ENCODE results near the gene CPSF7. TPM values are rescaled to one million over a fixed set of nuclear protein-coding genes. Genes with fewer than 3 reads are reported as not detected.
"Not testable (repeated sequence)": the region's sequence is repeated elsewhere in the genome, so short reads cannot be mapped to it uniquely, and the experiment has no call there.

The CPSF7 gene
- total and polyA plus RNA-seq, 2 donors: 25.4 to 76.3 TPM

GRCh38 chr11:61472868-61473267, 43.1 kb upstream of the CPSF7 start:
- 96% methylated on average over 5 of the region's 5 CpGs for WGBS
- H3K4me3 ChIP-seq (ENCODE audit: low read length in 2 of 2): no peak overlapping the region
- peak overlapping the region in 1 of 2 donors; percentile 18 for H3K27ac ChIP-seq (ENCODE audit: low read depth in 1 of 2, low read length in 1 of 2)
- H3K36me3 ChIP-seq (ENCODE audit: control insufficient read depth in 2 of 2, insufficient read depth in 2 of 2, low read length in 1 of 2): peaks cover 12 to 15% of the 10 kb centered on the region in 2 donors
- H3K27me3 ChIP-seq (ENCODE audit: control insufficient read depth in 2 of 2, insufficient read depth in 1 of 2, low read length in 1 of 2): peaks cover 0 to 2% of the 10 kb centered on the region in 2 donors
- peaks cover 0 to 3% of the 10 kb centered on the region in 2 donors for H3K4me1 ChIP-seq (ENCODE audit: control insufficient read depth in 2 of 2, insufficient read depth in 2 of 2, low read length in 2 of 2)
- no peaks in the 10 kb centered on the region for H3K9me3 ChIP-seq (ENCODE audit: control insufficient read depth in 2 of 2, insufficient read depth in 1 of 2, low read length in 1 of 2)
- DNase-seq (ENCODE audit: low read depth in 6 of 9, low spot score in 9 of 9): no peak

GRCh38 chr11:61472282-61472681, 42.5 kb upstream of the CPSF7 start:
- Histone ChIP-seq H3K4me3 (ENCODE audit: low read length in 2 of 2) (no peak overlapping the region), H3K9me3 (ENCODE audit: control insufficient read depth in 2 of 2, insufficient read depth in 1 of 2, low read length in 1 of 2) (no peaks in the 10 kb centered on the region), H3K4me1 (ENCODE audit: control insufficient read depth in 2 of 2, insufficient read depth in 2 of 2, low read length in 2 of 2) (peaks cover 0 to 3% of the 10 kb centered on the region in 2 donors), H3K27ac (ENCODE audit: low read depth in 1 of 2, low read length in 1 of 2) (peak overlapping the region in 1 of 2 donors; percentile 34), H3K36me3 (ENCODE audit: control insufficient read depth in 2 of 2, insufficient read depth in 2 of 2, low read length in 1 of 2) (peaks cover 12 to 15% of the 10 kb centered on the region in 2 donors), H3K27me3 (ENCODE audit: control insufficient read depth in 2 of 2, insufficient read depth in 1 of 2, low read length in 1 of 2) (no peaks in the 10 kb centered on the region)
- no peak for DNase-seq (ENCODE audit: low read depth in 6 of 9, low spot score in 9 of 9)
- 93% methylated on average over 5 of the region's 5 CpGs for WGBS

GRCh38 chr11:61468002-61468401, 38.2 kb upstream of the CPSF7 start:
- WGBS: 96% methylated on average over 7 of the region's 7 CpGs
- no peak for DNase-seq (ENCODE audit: low read depth in 6 of 9, low spot score in 9 of 9)
- Histone ChIP-seq H3K27ac (ENCODE audit: low read depth in 1 of 2, low read length in 1 of 2) (no peak overlapping the region), H3K9me3 (ENCODE audit: control insufficient read depth in 2 of 2, insufficient read depth in 1 of 2, low read length in 1 of 2) (no peaks in the 10 kb centered on the region), H3K27me3 (ENCODE audit: control insufficient read depth in 2 of 2, insufficient read depth in 1 of 2, low read length in 1 of 2) (no peaks in the 10 kb centered on the region), H3K4me1 (ENCODE audit: control insufficient read depth in 2 of 2, insufficient read depth in 2 of 2, low read length in 2 of 2) (peaks cover 0 to 3% of the 10 kb centered on the region in 2 donors), H3K36me3 (ENCODE audit: control insufficient read depth in 2 of 2, insufficient read depth in 2 of 2, low read length in 1 of 2) (peaks cover 9 to 10% of the 10 kb centered on the region in 2 donors), H3K4me3 (ENCODE audit: low read length in 2 of 2) (no peak overlapping the region)

- WGBS: 95% methylated on average over 6 of the region's 6 CpGs
- DNase-seq (ENCODE audit: low read depth in 6 of 9, low spot score in 9 of 9); H3K27ac ChIP-seq (ENCODE audit: low read depth in 1 of 2, low read length in 1 of 2); H3K27me3 ChIP-seq (ENCODE audit: control insufficient read depth in 2 of 2, insufficient read depth in 1 of 2, low read length in 1 of 2); H3K9me3 ChIP-seq (ENCODE audit: control insufficient read depth in 2 of 2, insufficient read depth in 1 of 2, low read length in 1 of 2); H3K4me1 ChIP-seq (ENCODE audit: control insufficient read depth in 2 of 2, insufficient read depth in 2 of 2, low read length in 2 of 2); H3K4me3 ChIP-seq (ENCODE audit: low read length in 2 of 2): not testable (repeated sequence)
- H3K36me3 ChIP-seq (ENCODE audit: control insufficient read depth in 2 of 2, insufficient read depth in 2 of 2, low read length in 1 of 2): peaks cover 6 to 10% of the 10 kb centered on the region in 2 donors
Observed at GRCh38 chr11:61467602-61468001, 37.8 kb upstream of the CPSF7 start.

- Histone ChIP-seq H3K36me3 (ENCODE audit: control insufficient read depth in 2 of 2, insufficient read depth in 2 of 2, low read length in 1 of 2) (peaks cover 3% of the 10 kb centered on the region in 2 donors), H3K27ac (ENCODE audit: low read depth in 1 of 2, low read length in 1 of 2) (no peak overlapping the region), H3K4me1 (ENCODE audit: control insufficient read depth in 2 of 2, insufficient read depth in 2 of 2, low read length in 2 of 2) (no peaks in the 10 kb centered on the region), H3K27me3 (ENCODE audit: control insufficient read depth in 2 of 2, insufficient read depth in 1 of 2, low read length in 1 of 2) (no peaks in the 10 kb centered on the region), H3K9me3 (ENCODE audit: control insufficient read depth in 2 of 2, insufficient read depth in 1 of 2, low read length in 1 of 2) (no peaks in the 10 kb centered on the region), H3K4me3 (ENCODE audit: low read length in 2 of 2) (no peak overlapping the region)
- WGBS: 96% methylated on average over 5 of the region's 5 CpGs
- no peak for DNase-seq (ENCODE audit: low read depth in 6 of 9, low spot score in 9 of 9)
Observed at GRCh38 chr11:61460986-61461385, 31.2 kb upstream of the CPSF7 start.

GRCh38 chr11:61460474-61460881, 30.7 kb upstream of the CPSF7 start:
- no peak overlapping the region for H3K27ac ChIP-seq (ENCODE audit: low read depth in 1 of 2, low read length in 1 of 2)
- DNase-seq (ENCODE audit: low read depth in 6 of 9, low spot score in 9 of 9): no peak

GRCh38 chr11:61454520-61454919, 24.7 kb upstream of the CPSF7 start:
- Histone ChIP-seq H3K9me3 (ENCODE audit: control insufficient read depth in 2 of 2, insufficient read depth in 1 of 2, low read length in 1 of 2) (no peaks in the 10 kb centered on the region), H3K27me3 (ENCODE audit: control insufficient read depth in 2 of 2, insufficient read depth in 1 of 2, low read length in 1 of 2) (no peaks in the 10 kb centered on the region), H3K4me1 (ENCODE audit: control insufficient read depth in 2 of 2, insufficient read depth in 2 of 2, low read length in 2 of 2) (no peaks in the 10 kb centered on the region), H3K27ac (ENCODE audit: low read depth in 1 of 2, low read length in 1 of 2) (no peak overlapping the region), H3K36me3 (ENCODE audit: control insufficient read depth in 2 of 2, insufficient read depth in 2 of 2, low read length in 1 of 2) (peaks cover 33 to 43% of the 10 kb centered on the region in 2 donors), H3K4me3 (ENCODE audit: low read length in 2 of 2) (no peak overlapping the region)
- 97% methylated on average over 7 of the region's 7 CpGs for WGBS
- no peak for DNase-seq (ENCODE audit: low read depth in 6 of 9, low spot score in 9 of 9)

More at GRCh38 chr11:61460474-61460881, 30.7 kb upstream of the CPSF7 start:
- 98% methylated on average over 3 of the region's 3 CpGs for WGBS
- peaks cover 6 to 8% of the 10 kb centered on the region in 2 donors for H3K36me3 ChIP-seq (ENCODE audit: control insufficient read depth in 2 of 2, insufficient read depth in 2 of 2, low read length in 1 of 2)
- no peak overlapping the region for H3K4me3 ChIP-seq (ENCODE audit: low read length in 2 of 2)
- H3K9me3 ChIP-seq (ENCODE audit: control insufficient read depth in 2 of 2, insufficient read depth in 1 of 2, low read length in 1 of 2): no peaks in the 10 kb centered on the region
- no peaks in the 10 kb centered on the region for H3K4me1 ChIP-seq (ENCODE audit: control insufficient read depth in 2 of 2, insufficient read depth in 2 of 2, low read length in 2 of 2)
- no peaks in the 10 kb centered on the region for H3K27me3 ChIP-seq (ENCODE audit: control insufficient read depth in 2 of 2, insufficient read depth in 1 of 2, low read length in 1 of 2)

GRCh38 chr11:61453695-61454094, 23.9 kb upstream of the CPSF7 start:
- H3K36me3 ChIP-seq (ENCODE audit: control insufficient read depth in 2 of 2, insufficient read depth in 2 of 2, low read length in 1 of 2): peaks cover 39 to 44% of the 10 kb centered on the region in 2 donors
- no peak for DNase-seq (ENCODE audit: low read depth in 6 of 9, low spot score in 9 of 9)
- no peaks in the 10 kb centered on the region for H3K4me1 ChIP-seq (ENCODE audit: control insufficient read depth in 2 of 2, insufficient read depth in 2 of 2, low read length in 2 of 2)
- no peak overlapping the region for H3K27ac ChIP-seq (ENCODE audit: low read depth in 1 of 2, low read length in 1 of 2)
- H3K9me3 ChIP-seq (ENCODE audit: control insufficient read depth in 2 of 2, insufficient read depth in 1 of 2, low read length in 1 of 2): no peaks in the 10 kb centered on the region
- no peak overlapping the region for H3K4me3 ChIP-seq (ENCODE audit: low read length in 2 of 2)
- whole genome bisulfite sequencing: 91% methylated on average over 3 of the region's 3 CpGs
- H3K27me3 ChIP-seq (ENCODE audit: control insufficient read depth in 2 of 2, insufficient read depth in 1 of 2, low read length in 1 of 2): no peaks in the 10 kb centered on the region

- peaks cover 47 to 53% of the 10 kb centered on the region in 2 donors for H3K36me3 ChIP-seq (ENCODE audit: control insufficient read depth in 2 of 2, insufficient read depth in 2 of 2, low read length in 1 of 2)
- H3K4me3 ChIP-seq (ENCODE audit: low read length in 2 of 2): no peak overlapping the region
- no peaks in the 10 kb centered on the region for H3K27me3 ChIP-seq (ENCODE audit: control insufficient read depth in 2 of 2, insufficient read depth in 1 of 2, low read length in 1 of 2)
- 98% methylated on average over 2 of the region's 2 CpGs for WGBS
- no peak for DNase-seq (ENCODE audit: low read depth in 6 of 9, low spot score in 9 of 9)
- no peaks in the 10 kb centered on the region for H3K9me3 ChIP-seq (ENCODE audit: control insufficient read depth in 2 of 2, insufficient read depth in 1 of 2, low read length in 1 of 2)
- no peaks in the 10 kb centered on the region for H3K4me1 ChIP-seq (ENCODE audit: control insufficient read depth in 2 of 2, insufficient read depth in 2 of 2, low read length in 2 of 2)
- H3K27ac ChIP-seq (ENCODE audit: low read depth in 1 of 2, low read length in 1 of 2): no peak overlapping the region
Observed at GRCh38 chr11:61452825-61453224, 23.1 kb upstream of the CPSF7 start.

- Histone ChIP-seq H3K4me3 (ENCODE audit: low read length in 2 of 2) (no peak overlapping the region), H3K36me3 (ENCODE audit: control insufficient read depth in 2 of 2, insufficient read depth in 2 of 2, low read length in 1 of 2) (peaks cover 66 to 72% of the 10 kb centered on the region in 2 donors), H3K27ac (ENCODE audit: low read depth in 1 of 2, low read length in 1 of 2) (no peak overlapping the region), H3K9me3 (ENCODE audit: control insufficient read depth in 2 of 2, insufficient read depth in 1 of 2, low read length in 1 of 2) (no peaks in the 10 kb centered on the region), H3K27me3 (ENCODE audit: control insufficient read depth in 2 of 2, insufficient read depth in 1 of 2, low read length in 1 of 2) (no peaks in the 10 kb centered on the region), H3K4me1 (ENCODE audit: control insufficient read depth in 2 of 2, insufficient read depth in 2 of 2, low read length in 2 of 2) (peaks cover 0 to 3% of the 10 kb centered on the region in 2 donors)
- DNase-seq (ENCODE audit: low read depth in 6 of 9, low spot score in 9 of 9): no peak
- 97% methylated on average over 7 of the region's 7 CpGs for WGBS
Observed at GRCh38 chr11:61448552-61448927, 18.8 kb upstream of the CPSF7 start.
